Measurements from ENCODE around the gene CDKN2AIPNL.

DNA sequence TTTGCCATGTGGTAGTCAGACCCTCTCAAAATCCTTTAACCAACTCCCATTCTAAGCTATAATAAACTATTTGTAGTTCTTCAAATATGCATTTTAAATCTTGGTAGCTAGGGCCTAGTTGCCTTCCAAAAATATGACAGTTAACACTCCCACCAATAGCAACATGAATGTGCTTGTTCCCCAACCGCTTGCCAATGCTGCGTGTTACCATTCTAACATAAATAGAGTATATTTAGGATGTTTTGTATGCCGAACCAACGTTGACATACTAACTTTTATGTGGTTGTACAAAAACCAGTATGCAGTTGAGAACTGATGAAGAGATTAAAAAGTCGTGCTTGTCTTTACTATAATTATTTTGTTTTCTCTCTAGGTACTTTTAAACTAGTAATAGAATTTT is 31.3 kb downstream of the CDKN2AIPNL start:
- TF ChIP-seq, protein P1, sequence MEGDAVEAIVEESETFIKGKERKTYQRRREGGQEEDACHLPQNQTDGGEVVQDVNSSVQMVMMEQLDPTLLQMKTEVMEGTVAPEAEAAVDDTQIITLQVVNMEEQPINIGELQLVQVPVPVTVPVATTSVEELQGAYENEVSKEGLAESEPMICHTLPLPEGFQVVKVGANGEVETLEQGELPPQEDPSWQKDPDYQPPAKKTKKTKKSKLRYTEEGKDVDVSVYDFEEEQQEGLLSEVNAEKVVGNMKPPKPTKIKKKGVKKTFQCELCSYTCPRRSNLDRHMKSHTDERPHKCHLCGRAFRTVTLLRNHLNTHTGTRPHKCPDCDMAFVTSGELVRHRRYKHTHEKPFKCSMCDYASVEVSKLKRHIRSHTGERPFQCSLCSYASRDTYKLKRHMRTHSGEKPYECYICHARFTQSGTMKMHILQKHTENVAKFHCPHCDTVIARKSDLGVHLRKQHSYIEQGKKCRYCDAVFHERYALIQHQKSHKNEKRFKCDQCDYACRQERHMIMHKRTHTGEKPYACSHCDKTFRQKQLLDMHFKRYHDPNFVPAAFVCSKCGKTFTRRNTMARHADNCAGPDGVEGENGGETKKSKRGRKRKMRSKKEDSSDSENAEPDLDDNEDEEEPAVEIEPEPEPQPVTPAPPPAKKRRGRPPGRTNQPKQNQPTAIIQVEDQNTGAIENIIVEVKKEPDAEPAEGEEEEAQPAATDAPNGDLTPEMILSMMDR (IDR thresholded peaks at IDR 0.05): no peak
- TF ChIP-seq POLR2AphosphoS5 (IDR thresholded peaks at IDR 0.05; ENCODE audit: low read depth, low read length): no peak
- TF ChIP-seq, protein P2, sequence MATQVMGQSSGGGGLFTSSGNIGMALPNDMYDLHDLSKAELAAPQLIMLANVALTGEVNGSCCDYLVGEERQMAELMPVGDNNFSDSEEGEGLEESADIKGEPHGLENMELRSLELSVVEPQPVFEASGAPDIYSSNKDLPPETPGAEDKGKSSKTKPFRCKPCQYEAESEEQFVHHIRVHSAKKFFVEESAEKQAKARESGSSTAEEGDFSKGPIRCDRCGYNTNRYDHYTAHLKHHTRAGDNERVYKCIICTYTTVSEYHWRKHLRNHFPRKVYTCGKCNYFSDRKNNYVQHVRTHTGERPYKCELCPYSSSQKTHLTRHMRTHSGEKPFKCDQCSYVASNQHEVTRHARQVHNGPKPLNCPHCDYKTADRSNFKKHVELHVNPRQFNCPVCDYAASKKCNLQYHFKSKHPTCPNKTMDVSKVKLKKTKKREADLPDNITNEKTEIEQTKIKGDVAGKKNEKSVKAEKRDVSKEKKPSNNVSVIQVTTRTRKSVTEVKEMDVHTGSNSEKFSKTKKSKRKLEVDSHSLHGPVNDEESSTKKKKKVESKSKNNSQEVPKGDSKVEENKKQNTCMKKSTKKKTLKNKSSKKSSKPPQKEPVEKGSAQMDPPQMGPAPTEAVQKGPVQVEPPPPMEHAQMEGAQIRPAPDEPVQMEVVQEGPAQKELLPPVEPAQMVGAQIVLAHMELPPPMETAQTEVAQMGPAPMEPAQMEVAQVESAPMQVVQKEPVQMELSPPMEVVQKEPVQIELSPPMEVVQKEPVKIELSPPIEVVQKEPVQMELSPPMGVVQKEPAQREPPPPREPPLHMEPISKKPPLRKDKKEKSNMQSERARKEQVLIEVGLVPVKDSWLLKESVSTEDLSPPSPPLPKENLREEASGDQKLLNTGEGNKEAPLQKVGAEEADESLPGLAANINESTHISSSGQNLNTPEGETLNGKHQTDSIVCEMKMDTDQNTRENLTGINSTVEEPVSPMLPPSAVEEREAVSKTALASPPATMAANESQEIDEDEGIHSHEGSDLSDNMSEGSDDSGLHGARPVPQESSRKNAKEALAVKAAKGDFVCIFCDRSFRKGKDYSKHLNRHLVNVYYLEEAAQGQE (IDR thresholded peaks at IDR 0.05; ENCODE audit: insufficient read depth in 1 of 2, low read depth in 2 of 2, low read length in 1 of 2): no peak
- no peak for TF ChIP-seq SIN3A (IDR thresholded peaks at IDR 0.05; ENCODE audit: borderline replicate concordance, insufficient read depth, low read depth, low read length)

All from Panc1 (cell line).